Measurements from ENCODE around the gene ANGPTL2. TPM values are rescaled to one million over a fixed set of nuclear protein-coding genes. Genes with fewer than 3 reads are reported as not detected.

Gene ANGPTL2
- total and polyA plus RNA-seq, 4 donors, result 0.93 to 3.2 (median 1.9) TPM

- Histone ChIP-seq H3K36me3 (ENCODE audit: control insufficient read depth in 4 of 4, insufficient read depth in 3 of 4, low read depth in 1 of 4, low read length in 3 of 4) (no peaks in the 10 kb centered on the region), H3K4me1 (ENCODE audit: control insufficient read depth in 4 of 4, insufficient read depth in 4 of 4, low read length in 3 of 4) (peaks cover 0 to 5% (median 2%) of the 10 kb centered on the region in 4 donors), H3K9ac (ENCODE audit: low read depth in 1 of 2, low read length in 2 of 2) (no peak overlapping the region), H3K27ac (ENCODE audit: low read depth in 1 of 2, low read length in 2 of 2) (no peak overlapping the region), H3K4me3 (ENCODE audit: low read depth in 1 of 3, low read length in 3 of 3) (no peak overlapping the region), H3K27me3 (ENCODE audit: control insufficient read depth in 4 of 4, insufficient read depth in 4 of 4, low read length in 3 of 4) (no peaks in the 10 kb centered on the region), H3K9me3 (ENCODE audit: control insufficient read depth in 4 of 4, low read length in 3 of 4) (no peaks in the 10 kb centered on the region)
- TF ChIP-seq, protein P1, sequence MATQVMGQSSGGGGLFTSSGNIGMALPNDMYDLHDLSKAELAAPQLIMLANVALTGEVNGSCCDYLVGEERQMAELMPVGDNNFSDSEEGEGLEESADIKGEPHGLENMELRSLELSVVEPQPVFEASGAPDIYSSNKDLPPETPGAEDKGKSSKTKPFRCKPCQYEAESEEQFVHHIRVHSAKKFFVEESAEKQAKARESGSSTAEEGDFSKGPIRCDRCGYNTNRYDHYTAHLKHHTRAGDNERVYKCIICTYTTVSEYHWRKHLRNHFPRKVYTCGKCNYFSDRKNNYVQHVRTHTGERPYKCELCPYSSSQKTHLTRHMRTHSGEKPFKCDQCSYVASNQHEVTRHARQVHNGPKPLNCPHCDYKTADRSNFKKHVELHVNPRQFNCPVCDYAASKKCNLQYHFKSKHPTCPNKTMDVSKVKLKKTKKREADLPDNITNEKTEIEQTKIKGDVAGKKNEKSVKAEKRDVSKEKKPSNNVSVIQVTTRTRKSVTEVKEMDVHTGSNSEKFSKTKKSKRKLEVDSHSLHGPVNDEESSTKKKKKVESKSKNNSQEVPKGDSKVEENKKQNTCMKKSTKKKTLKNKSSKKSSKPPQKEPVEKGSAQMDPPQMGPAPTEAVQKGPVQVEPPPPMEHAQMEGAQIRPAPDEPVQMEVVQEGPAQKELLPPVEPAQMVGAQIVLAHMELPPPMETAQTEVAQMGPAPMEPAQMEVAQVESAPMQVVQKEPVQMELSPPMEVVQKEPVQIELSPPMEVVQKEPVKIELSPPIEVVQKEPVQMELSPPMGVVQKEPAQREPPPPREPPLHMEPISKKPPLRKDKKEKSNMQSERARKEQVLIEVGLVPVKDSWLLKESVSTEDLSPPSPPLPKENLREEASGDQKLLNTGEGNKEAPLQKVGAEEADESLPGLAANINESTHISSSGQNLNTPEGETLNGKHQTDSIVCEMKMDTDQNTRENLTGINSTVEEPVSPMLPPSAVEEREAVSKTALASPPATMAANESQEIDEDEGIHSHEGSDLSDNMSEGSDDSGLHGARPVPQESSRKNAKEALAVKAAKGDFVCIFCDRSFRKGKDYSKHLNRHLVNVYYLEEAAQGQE (IDR thresholded peaks at IDR 0.05), result no peak
- TF ChIP-seq, protein P2, sequence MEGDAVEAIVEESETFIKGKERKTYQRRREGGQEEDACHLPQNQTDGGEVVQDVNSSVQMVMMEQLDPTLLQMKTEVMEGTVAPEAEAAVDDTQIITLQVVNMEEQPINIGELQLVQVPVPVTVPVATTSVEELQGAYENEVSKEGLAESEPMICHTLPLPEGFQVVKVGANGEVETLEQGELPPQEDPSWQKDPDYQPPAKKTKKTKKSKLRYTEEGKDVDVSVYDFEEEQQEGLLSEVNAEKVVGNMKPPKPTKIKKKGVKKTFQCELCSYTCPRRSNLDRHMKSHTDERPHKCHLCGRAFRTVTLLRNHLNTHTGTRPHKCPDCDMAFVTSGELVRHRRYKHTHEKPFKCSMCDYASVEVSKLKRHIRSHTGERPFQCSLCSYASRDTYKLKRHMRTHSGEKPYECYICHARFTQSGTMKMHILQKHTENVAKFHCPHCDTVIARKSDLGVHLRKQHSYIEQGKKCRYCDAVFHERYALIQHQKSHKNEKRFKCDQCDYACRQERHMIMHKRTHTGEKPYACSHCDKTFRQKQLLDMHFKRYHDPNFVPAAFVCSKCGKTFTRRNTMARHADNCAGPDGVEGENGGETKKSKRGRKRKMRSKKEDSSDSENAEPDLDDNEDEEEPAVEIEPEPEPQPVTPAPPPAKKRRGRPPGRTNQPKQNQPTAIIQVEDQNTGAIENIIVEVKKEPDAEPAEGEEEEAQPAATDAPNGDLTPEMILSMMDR (IDR thresholded peaks at IDR 0.05; ENCODE audit: low read depth, low read length, missing input control), result no peak
- TF ChIP-seq RXRA (IDR thresholded peaks at IDR 0.05), result no peak
- no peak for TF ChIP-seq SP1 (IDR thresholded peaks at IDR 0.05)
- TF ChIP-seq, protein P3, sequence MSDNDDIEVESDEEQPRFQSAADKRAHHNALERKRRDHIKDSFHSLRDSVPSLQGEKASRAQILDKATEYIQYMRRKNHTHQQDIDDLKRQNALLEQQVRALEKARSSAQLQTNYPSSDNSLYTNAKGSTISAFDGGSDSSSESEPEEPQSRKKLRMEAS (IDR thresholded peaks at IDR 0.05), result no peak
- no peak for TF ChIP-seq RAD21 (IDR thresholded peaks at IDR 0.05)
- TF ChIP-seq YY1 (IDR thresholded peaks at IDR 0.05), result no peak
- TF ChIP-seq, protein P4, sequence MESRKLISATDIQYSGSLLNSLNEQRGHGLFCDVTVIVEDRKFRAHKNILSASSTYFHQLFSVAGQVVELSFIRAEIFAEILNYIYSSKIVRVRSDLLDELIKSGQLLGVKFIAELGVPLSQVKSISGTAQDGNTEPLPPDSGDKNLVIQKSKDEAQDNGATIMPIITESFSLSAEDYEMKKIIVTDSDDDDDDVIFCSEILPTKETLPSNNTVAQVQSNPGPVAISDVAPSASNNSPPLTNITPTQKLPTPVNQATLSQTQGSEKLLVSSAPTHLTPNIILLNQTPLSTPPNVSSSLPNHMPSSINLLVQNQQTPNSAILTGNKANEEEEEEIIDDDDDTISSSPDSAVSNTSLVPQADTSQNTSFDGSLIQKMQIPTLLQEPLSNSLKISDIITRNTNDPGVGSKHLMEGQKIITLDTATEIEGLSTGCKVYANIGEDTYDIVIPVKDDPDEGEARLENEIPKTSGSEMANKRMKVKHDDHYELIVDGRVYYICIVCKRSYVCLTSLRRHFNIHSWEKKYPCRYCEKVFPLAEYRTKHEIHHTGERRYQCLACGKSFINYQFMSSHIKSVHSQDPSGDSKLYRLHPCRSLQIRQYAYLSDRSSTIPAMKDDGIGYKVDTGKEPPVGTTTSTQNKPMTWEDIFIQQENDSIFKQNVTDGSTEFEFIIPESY (IDR thresholded peaks at IDR 0.05), result no peak
- no peak for TF ChIP-seq EGR1 (IDR thresholded peaks at IDR 0.05; ENCODE audit: low read depth in 2 of 2)
- no peak for TF ChIP-seq HNF4G (IDR thresholded peaks at IDR 0.05)
- no peak for TF ChIP-seq FOXA1 (IDR thresholded peaks at IDR 0.05)
- TF ChIP-seq GABPA (IDR thresholded peaks at IDR 0.05 in 1 of 2, conservative IDR thresholded peaks at IDR 0.05 in 1 of 2), result no peak
- no peak for TF ChIP-seq HNF4A (conservative IDR thresholded peaks at IDR 0.05)
- no peak for TF ChIP-seq ATF3 (IDR thresholded peaks at IDR 0.05)
- TF ChIP-seq NR2F2 (IDR thresholded peaks at IDR 0.05), result no peak
- no peak for TF ChIP-seq TAF1 (conservative IDR thresholded peaks at IDR 0.05)
- no peak for TF ChIP-seq JUND (IDR thresholded peaks at IDR 0.05)
- no peak for TF ChIP-seq FOXA2 (IDR thresholded peaks at IDR 0.05)
- no peak for DNase-seq (ENCODE audit: low spot score)
- WGBS, result 92% methylated on average over 7 of the region's 7 CpGs
Observed at GRCh38 chr9:127105805-127106465, 16.5 kb downstream of the ANGPTL2 start.
